GM12878 (cell line): ENCODE results near the gene CACNA1A. TPM values are rescaled to one million over a fixed set of nuclear protein-coding genes. Genes with fewer than 3 reads are reported as not detected.

Experiments
- ATAC-seq: fragments of 200-7000 bp; cut with Tn5 transposase; 3 replicates; pipeline ENCODE4 v1.9.1; 2020; ENCODE audit warnings: mild to moderate bottlenecking, moderate library complexity
- BruUV-seq: library from RNA; stranded (reverse); fragments of 400-500 nt; replicated peaks from 2 replicates; lab custom pipeline; 2021; lab: Mats Ljungman, UMichigan
- CTCF ChIA-PET: fragments of 300-600 bp; sonication (Branson Sonifier 250); formaldehyde crosslinking; extraction: SDS; loops from one replicate; lab custom pipeline; 2021; ENCODE audit warnings: inconsistent platforms; lab: Yijun Ruan, JAX
- POLR2A ChIA-PET: fragments of 350-600 bp; formaldehyde crosslinking; extraction: SDS; loops from one replicate; lab custom pipeline; 2021; ENCODE audit warnings: inconsistent platforms; lab: Charles Lee
- RAD21 ChIA-PET: fragments of 300-600 bp; sonication (Branson Sonifier 250); formaldehyde crosslinking; loops from one replicate; lab custom pipeline; 2023; ENCODE audit warnings: antibody characterized with exemption; ENCODE audit not compliant: unreplicated experiment; lab: Charles Lee
- SMC1A ChIA-PET: fragments of 300-600 bp; sonication (Branson Sonifier 250); formaldehyde crosslinking; loops from one replicate; lab custom pipeline; 2023; ENCODE audit not compliant: unreplicated experiment, uncharacterized antibody; lab: Charles Lee
- DNase-seq: peaks from one replicate; pipeline ENCODE4 v3.0.0-alpha.2; 2011; ENCODE audit warnings: low read depth, low spot score
- FAIRE-seq: peaks from 3 replicates; lab custom pipeline; 2011; peaks lifted over from hg19 to GRCh38; lab: Jason Lieb, UNC
- H2AFZ ChIP-seq: 2 replicates; pipeline ENCODE4 v1.6.0; 2011; ENCODE audit warnings: low read depth, low read length, control low read depth; ENCODE audit not compliant: control insufficient read depth
- H3K27ac ChIP-seq: 2 replicates; pipeline ENCODE4 v1.5.1; 2011; ENCODE audit warnings: control low read depth; ENCODE audit not compliant: control insufficient read depth, insufficient read depth
- H3K27me3 ChIP-seq, 2 experiments: replicated peaks in 1 of 2; 2 replicates each; pipeline versions ENCODE4 v1.6.0 to v1.6.1; 2011; ENCODE audit warnings: low read length in 1 of 2; ENCODE audit not compliant: control insufficient read depth in 2 of 2, insufficient read depth in 2 of 2
- H3K36me3 ChIP-seq, 2 experiments: 2 replicates each; pipeline ENCODE4 v1.5.1; 2011; ENCODE audit warnings: low read length in 1 of 2; ENCODE audit not compliant: control insufficient read depth in 2 of 2, insufficient read depth in 2 of 2
- H3K4me1 ChIP-seq: 2 replicates; pipeline ENCODE4 v1.6.1; 2011; ENCODE audit warnings: mild to moderate bottlenecking, low read length, moderate library complexity, mixed read lengths; ENCODE audit not compliant: control insufficient read depth, insufficient read depth
- H3K4me2 ChIP-seq: 2 replicates; pipeline ENCODE4 v1.6.0; 2011; ENCODE audit warnings: control low read depth; ENCODE audit not compliant: control insufficient read depth, insufficient read depth
- H3K4me3 ChIP-seq: fragments of 200-600 bp; sonication (generic); 2 replicates; pipeline ENCODE4 v1.5.1; 2016
- H3K79me2 ChIP-seq: 2 replicates; pipeline ENCODE4 v1.6.0; 2011; ENCODE audit warnings: low read length; ENCODE audit not compliant: control insufficient read depth, insufficient read depth
- H3K9ac ChIP-seq: 2 replicates; pipeline ENCODE4 v1.8.0; 2011; ENCODE audit warnings: low read length, control low read depth, mixed read lengths; ENCODE audit not compliant: control insufficient read depth, insufficient read depth
- H3K9me3 ChIP-seq: replicated peaks from 3 replicates; pipeline ENCODE4 v1.5.1; 2011; ENCODE audit warnings: mild to moderate bottlenecking, low read length; ENCODE audit not compliant: control insufficient read depth, insufficient read depth
- H4K20me1 ChIP-seq: 2 replicates; pipeline ENCODE4 v1.6.0; 2011; ENCODE audit not compliant: control insufficient read depth, insufficient read depth
- DPF2 ChIP-seq: fragments of 450-650 bp; IDR thresholded peaks from 2 replicates; pipeline ENCODE4 v1.6.1; 2017; ENCODE audit warnings: mild to moderate bottlenecking
- E4F1 ChIP-seq: fragments of 450-650 bp; IDR thresholded peaks from 2 replicates; pipeline ENCODE4 v1.6.1; 2018; ENCODE audit warnings: borderline replicate concordance, mild to moderate bottlenecking; ENCODE audit not compliant: partially characterized antibody
- IRF5 ChIP-seq: fragments of 450-650 bp; IDR thresholded peaks from 2 replicates; pipeline ENCODE4 v1.6.1; 2017; ENCODE audit warnings: borderline replicate concordance
- KLF5 ChIP-seq: fragments of 450-650 bp; IDR thresholded peaks from 2 replicates; pipeline ENCODE4 v1.6.1; 2014; ENCODE audit warnings: mild to moderate bottlenecking; ENCODE audit not compliant: partially characterized antibody
- LARP7 ChIP-seq: fragments of 450-650 bp; IDR thresholded peaks from 2 replicates; pipeline ENCODE4 v1.6.1; 2017; ENCODE audit warnings: mild to moderate bottlenecking
- MEF2A ChIP-seq: IDR thresholded peaks from 2 replicates; pipeline ENCODE4 v1.6.1; 2011; ENCODE audit warnings: low read depth, mild to moderate bottlenecking, low read length, moderate library complexity; ENCODE audit not compliant: insufficient read depth
- MYC ChIP-seq: IDR thresholded peaks from 2 replicates; pipeline ENCODE4 v1.6.1; 2011; ENCODE audit warnings: mild to moderate bottlenecking, low read length, moderate library complexity, inconsistent platforms; ENCODE audit not compliant: insufficient read depth, insufficient replicate concordance, insufficient read length, severe bottlenecking
- POLR2AphosphoS2 ChIP-seq: IDR thresholded peaks from 2 replicates; pipeline ENCODE4 v1.6.1; 2011; ENCODE audit warnings: low read depth, mild to moderate bottlenecking, low read length, improper control_type of control experiment, moderate library complexity
- SPI1 ChIP-seq: IDR thresholded peaks from 2 replicates; pipeline ENCODE4 v1.6.1; 2011; ENCODE audit warnings: low read depth, mild to moderate bottlenecking, low read length, moderate library complexity, borderline replicate concordance; ENCODE audit not compliant: insufficient read depth
- SRF ChIP-seq, 2 experiments: IDR thresholded peaks; 2 replicates each; pipeline ENCODE4 v1.6.1; 2011; ENCODE audit warnings: low read depth in 2 of 2, low read length in 2 of 2, mild to moderate bottlenecking in 1 of 2, moderate library complexity in 1 of 2
- TAF1 ChIP-seq: IDR thresholded peaks from 2 replicates; pipeline ENCODE4 v1.6.1; 2011; ENCODE audit warnings: mild to moderate bottlenecking, low read depth, low read length, borderline replicate concordance
- ZNF207 ChIP-seq: fragments of 450-650 bp; IDR thresholded peaks from 2 replicates; pipeline ENCODE4 v1.6.1; 2014; ENCODE audit warnings: antibody characterized with exemption, mild to moderate bottlenecking, borderline replicate concordance
- ZNF217 ChIP-seq: fragments of 450-650 bp; IDR thresholded peaks from 2 replicates; pipeline ENCODE4 v1.6.1; 2017; ENCODE audit warnings: antibody characterized with exemption, mild to moderate bottlenecking
- ZNF274 ChIP-seq: IDR thresholded peaks from one replicate; pipeline ENCODE4 v1.8.0; 2011; ENCODE audit not compliant: insufficient read length, insufficient read depth
- ZNF384 ChIP-seq: IDR thresholded peaks from 2 replicates; pipeline ENCODE4 v1.6.1; 2012; ENCODE audit warnings: low read depth, mild to moderate bottlenecking, low read length, improper control_type of control experiment, borderline replicate concordance
- WGBS: methylation state at CpG from one replicate; pipeline ENCODE4 v1.1.6; 2016; ENCODE audit warnings: low lambda C conversion rate; ENCODE audit not compliant: insufficient replicate concordance, insufficient coverage; ENCODE audit errors: missing lambda C conversion rate; 5-methylcytosine and 5-hydroxymethylcytosine counted together
- in situ Hi-C: fragments of 300-500 bp; cut with MboI; formaldehyde crosslinking; loops from 9 replicates; pipeline ENCODE4 v1.14.3; 2018; ENCODE audit warnings: mixed read lengths
- intact Hi-C: fragments of 100-400 bp; cut with micrococcal nuclease; formaldehyde crosslinking; loops from one replicate; pipeline ENCODE4 v1.14.2; 2022; ENCODE audit not compliant: unreplicated experiment
- polyA plus RNA-seq, 11 experiments: library from polyadenylated mRNA; depleted of rRNA in 4 of 11; unstranded in 6 of 11; stranded (reverse) in 5 of 11; fragments of >200 nt; fragmentation: Nextera tagmentation in 4 of 11; fragmentation: Illumina TruSeq in 1 of 11; extraction: Ambion mirVana in 4 of 11; extraction: Trizol in 1 of 11; gene quantifications; 1 replicate in 1 of 11; 2 replicates in 10 of 11; pipeline versions ENCODE4 v1.2.1 to v1.2.3, GENCODE V29; 2011 to 2016; ENCODE audit warnings: inconsistent platforms in 2 of 11, missing spikeins in 2 of 11, low read depth in 1 of 11
- total RNA-seq, 4 experiments: library from RNA; depleted of rRNA in 3 of 4; stranded (reverse); fragments of >200 nt in 3 of 4; fragmentation: Illumina TruSeq in 1 of 4; extraction: Trizol in 1 of 4; gene quantifications; 2 replicates each; pipeline versions ENCODE4 v1.2.1 to v1.2.3, GENCODE V29; 2013 to 2021

The CACNA1A gene
- total and polyA plus RNA-seq, 10 of the 15 experiments (the other 5 are each of a cell fraction or from before 2014, with no cell fraction given): 1.1 to 4.4 (median 2.5) TPM

- Histone ChIP-seq H3K9ac (no peak overlapping the region), H3K4me1 (no peaks in the 10 kb centered on the region), H3K4me3 (no peak overlapping the region), H3K27me3 (no peaks in the 10 kb centered on the region), H3K4me2 (no peak overlapping the region), H4K20me1 (no peaks in the 10 kb centered on the region), H2AFZ (no peak overlapping the region), H3K79me2 (no peaks in the 10 kb centered on the region), H3K36me3 (no peaks in the 10 kb centered on the region), H3K9me3 (no peaks in the 10 kb centered on the region; the same call in 1 of the 3 replicates), H3K27ac (no peak overlapping the region)
- WGBS: 11% methylated on average over 5 of the region's 5 CpGs
- intact Hi-C loops (no loop called here), in situ Hi-C loops (no loop called here)
- ChIA-PET RAD21 (no interaction called here), CTCF (interaction anchor here (1.1 kb wide), 1 partner anchor 205 kb away, joined by 4 read pairs; no protein-coding TSS in a partner anchor), SMC1A (no interaction called here), POLR2A (no interaction called here)
- no TSS peak for BruUV-seq
- no peak for FAIRE-seq
- no peak for ATAC-seq
- TF ChIP-seq ZNF384: no peak
- DNase-seq: no peak
Observed at GRCh38 chr19:13483215-13483614, 23.1 kb downstream of the CACNA1A start.

GRCh38 chr19:13478576-13478975 lies 27.7 kb downstream of the CACNA1A start:
- 11% methylated on average over 2 of the region's 2 CpGs for WGBS
- ChIA-PET SMC1A (no interaction called here), RAD21 (no interaction called here), CTCF (no interaction called here), POLR2A (no interaction called here)
- ATAC-seq (no peak), DNase-seq (no peak), FAIRE-seq (no peak)
- Histone ChIP-seq H2AFZ (no peak overlapping the region), H3K4me1 (no peaks in the 10 kb centered on the region), H3K9me3 (peaks cover 3% of the 10 kb centered on the region; the same call in 2 of the 3 replicates), H3K9ac (no peak overlapping the region), H3K79me2 (no peaks in the 10 kb centered on the region), H4K20me1 (no peaks in the 10 kb centered on the region), H3K4me3 (no peak overlapping the region), H3K36me3 (no peaks in the 10 kb centered on the region), H3K27me3 (no peaks in the 10 kb centered on the region), H3K27ac (no peak overlapping the region), H3K4me2 (no peak overlapping the region)
- intact Hi-C loops: no loop called here
- in situ Hi-C loops: no loop called here
- BruUV-seq: no TSS peak
- no peak for TF ChIP-seq SPI1
- TF ChIP-seq ZNF217: no peak
- TF ChIP-seq MEF2A: no peak
- TF ChIP-seq POLR2AphosphoS2: no peak
- no peak for TF ChIP-seq TAF1
- no peak for TF ChIP-seq IRF5
- TF ChIP-seq E4F1: no peak
- no peak for TF ChIP-seq DPF2
- no peak for TF ChIP-seq ZNF274
- TF ChIP-seq LARP7: no peak
- TF ChIP-seq KLF5: no peak
- no peak for TF ChIP-seq ZNF207
- TF ChIP-seq MYC: no peak
- no peak for TF ChIP-seq SRF (IDR thresholded peaks at IDR 0.05; ENCODE audit: low read depth in 2 of 2, low read length in 2 of 2)
